CD4-positive, alpha-beta T cell treated with Interleukin-10 for 1 hour (primary cell): ENCODE measurements around the gene WDR89.
A peak's percentile ranks its signal among the peaks of the same experiment; 100 is the strongest.
"Not testable (repeated sequence)": the region's sequence is repeated elsewhere in the genome, so short reads cannot be mapped to it uniquely, and the experiment has no call there.

Experiments
- DNase-seq: peaks from one replicate; pipeline ENCODE4 v3.0.0-alpha.2; 2020

Gene WDR89

GRCh38 chr14:63641473-63642228 lies at the start of gene WDR89:
Gene WDR89 (minus strand): TSS chr14:63641871. CDS start chr14:63599942, 41,929 bp downstream.
- peak; percentile 99 for DNase-seq

GRCh38 chr14:63689132-63689531 lies 47.5 kb upstream of the WDR89 start:
- no peak for DNase-seq

GRCh38 chr14:63686926-63687325 lies 45.3 kb upstream of the WDR89 start:
- DNase-seq = no peak

GRCh38 chr14:63685401-63685800 lies 43.7 kb upstream of the WDR89 start:
- DNase-seq = no peak

- no peak for DNase-seq
Measured at GRCh38 chr14:63682727-63683593, 41.3 kb upstream of the WDR89 start.

GRCh38 chr14:63678536-63678935 lies 36.9 kb upstream of the WDR89 start:
- DNase-seq = no peak

- DNase-seq = no peak
Measured at GRCh38 chr14:63677891-63678379, 36.3 kb upstream of the WDR89 start.

- DNase-seq = no peak
Measured at GRCh38 chr14:63676615-63677014, 34.9 kb upstream of the WDR89 start.

GRCh38 chr14:63673886-63674497 lies 32.3 kb upstream of the WDR89 start:
- DNase-seq = no peak

GRCh38 chr14:63673255-63673654 lies 31.6 kb upstream of the WDR89 start:
- DNase-seq = no peak

GRCh38 chr14:63672417-63673180 lies 30.9 kb upstream of the WDR89 start:
- DNase-seq = no peak

GRCh38 chr14:63671987-63672386 lies 30.3 kb upstream of the WDR89 start:
- no peak for DNase-seq

- DNase-seq = no peak
Measured at GRCh38 chr14:63670692-63671091, 29.0 kb upstream of the WDR89 start.

GRCh38 chr14:63666335-63666734 lies 24.7 kb upstream of the WDR89 start:
- DNase-seq = no peak

- DNase-seq = no peak
Measured at GRCh38 chr14:63663428-63664341, 22.0 kb upstream of the WDR89 start.

GRCh38 chr14:63662776-63663175 lies 21.1 kb upstream of the WDR89 start:
- DNase-seq = no peak

GRCh38 chr14:63661881-63662280 lies 20.2 kb upstream of the WDR89 start:
- DNase-seq = not testable (repeated sequence)

GRCh38 chr14:63659726-63660125 lies 18.1 kb upstream of the WDR89 start:
- no peak for DNase-seq

- DNase-seq = no peak
Measured at GRCh38 chr14:63656194-63656593, 14.5 kb upstream of the WDR89 start.

GRCh38 chr14:63654936-63655335 lies 13.3 kb upstream of the WDR89 start:
- no peak for DNase-seq

GRCh38 chr14:63654346-63654745 lies 12.7 kb upstream of the WDR89 start:
- DNase-seq = no peak

- DNase-seq = no peak
Measured at GRCh38 chr14:63652406-63652805, 10.7 kb upstream of the WDR89 start.
